Calu3 (cell line): ENCODE measurements around the gene ECPAS. TPM values are rescaled to one million over a fixed set of nuclear protein-coding genes. Genes with fewer than 3 reads are reported as not detected.

Source experiments
- Bru-seq: library from RNA; stranded (reverse); fragments of 400-500 nt; gene quantifications from one replicate; lab custom pipeline; 2021; lab: Mats Ljungman, UMichigan
- BruChase-seq, 2 experiments: library from RNA; stranded (reverse); fragments of 400-500 nt; gene quantifications; one replicate each; lab custom pipeline; 2021; lab: Mats Ljungman, UMichigan
- BruUV-seq: library from RNA; stranded (reverse); fragments of 400-500 nt; replicated peaks from 2 replicates; lab custom pipeline; 2021; lab: Mats Ljungman, UMichigan
- CTCF ChIA-PET: fragments of 300-600 bp; sonication (Branson Sonifier 250); formaldehyde crosslinking; loops from one replicate; lab custom pipeline; 2022; ENCODE audit warnings: antibody characterized with exemption; lab: Charles Lee
- DNase-seq: peaks from one replicate; pipeline ENCODE4 v3.0.0; 2022
- H3K27ac Mint-ChIP-seq: one replicate; pipeline ENCODE4 v1.8.0; 2022; ENCODE audit warnings: mixed read lengths; ENCODE audit not compliant: unreplicated experiment
- H3K27me3 Mint-ChIP-seq: one replicate; pipeline ENCODE4 v1.8.0; 2022; ENCODE audit warnings: mixed read lengths; ENCODE audit not compliant: unreplicated experiment
- H3K36me3 Mint-ChIP-seq: one replicate; pipeline ENCODE4 v1.8.0; 2022; ENCODE audit warnings: mild to moderate bottlenecking, moderate library complexity, mixed read lengths; ENCODE audit not compliant: insufficient read depth, unreplicated experiment
- H3K4me1 Mint-ChIP-seq: one replicate; pipeline ENCODE4 v1.8.0; 2022; ENCODE audit warnings: mild to moderate bottlenecking, low read depth, mixed read lengths; ENCODE audit not compliant: unreplicated experiment
- H3K4me3 Mint-ChIP-seq: one replicate; pipeline ENCODE4 v1.8.0; 2022; ENCODE audit warnings: mild to moderate bottlenecking, low read depth, moderate library complexity, mixed read lengths; ENCODE audit not compliant: unreplicated experiment
- H3K9me3 Mint-ChIP-seq: one replicate; pipeline ENCODE4 v1.8.0; 2022; ENCODE audit warnings: low read depth, mixed read lengths; ENCODE audit not compliant: unreplicated experiment
- CTCF ChIP-seq: fragments of 200-600 bp; IDR thresholded peaks from one replicate; pipeline ENCODE4 v1.8.0; 2022; ENCODE audit warnings: antibody characterized with exemption; ENCODE audit not compliant: unreplicated experiment
- intact Hi-C: fragments of 100-400 bp; cut with micrococcal nuclease; formaldehyde crosslinking; loops from one replicate; pipeline ENCODE4 v1.10.0; 2022; ENCODE audit not compliant: unreplicated experiment
- long read RNA-seq: library from polyadenylated mRNA; stranded (forward); transcript quantifications from one replicate; pipeline ENCODE4 v2.0.0, GENCODE V29; 2022
- total RNA-seq: library from RNA; stranded (reverse); gene quantifications from 2 replicates; pipeline ENCODE4 v1.2.3, GENCODE V29; 2022

ECPAS gene
- 47.8 and 57.8 TPM in 2 replicates for total RNA-seq
- Bru-seq, nascent RNA: percentile 87 among the genes with signal in this experiment
- BruChase-seq, experiment 1, labeled RNA remaining after a 6-hour chase: percentile 80 among the genes with signal in this experiment
- percentile 77 among the genes with signal in this experiment for BruChase-seq, experiment 2, labeled RNA remaining after a 2-hour chase
- long read RNA-seq, full-length matches to known transcripts: 9 of 29 reads
- long read RNA-seq, partial matches to known transcripts: 9 of 29 reads
- long read RNA-seq, other reads (novel, unspliced or antisense): 11 of 29 reads

GRCh38 chr9:111483858-111484571, at the start of gene ECPAS:
Gene ECPAS, minus strand, starts transcription at chr9:111484383. Its CDS starts 11,465 bp downstream, at chr9:111472918.
- peaks cover 30% of the 10 kb centered on the region for H3K36me3 Mint-ChIP-seq
- no peaks in the 10 kb centered on the region for H3K9me3 Mint-ChIP-seq
- H3K27ac Mint-ChIP-seq: peak within 1 kb of the TSS; percentile 50
- no peaks in the 10 kb centered on the region for H3K27me3 Mint-ChIP-seq
- BruUV-seq: no TSS peak
- CTCF ChIA-PET: interaction anchor here (0.6 kb wide), 1 partner anchor 13 kb away, joined by 3 read pairs; no protein-coding TSS in a partner anchor
- H3K4me1 Mint-ChIP-seq: peaks cover 10% of the 10 kb centered on the region
- TF ChIP-seq CTCF: no peak
- intact Hi-C loops: no loop called here
- H3K4me3 Mint-ChIP-seq: peak within 1 kb of the TSS; percentile 84
- DNase-seq: peak; percentile 71

- TF ChIP-seq CTCF: no peak
- H3K4me3 Mint-ChIP-seq: no peak overlapping the region
- intact Hi-C loops: no loop called here
- H3K4me1 Mint-ChIP-seq: no peaks in the 10 kb centered on the region
- DNase-seq: no peak
- H3K9me3 Mint-ChIP-seq: peaks cover 6% of the 10 kb centered on the region
- H3K36me3 Mint-ChIP-seq: no peaks in the 10 kb centered on the region
- no TSS peak for BruUV-seq
- no peaks in the 10 kb centered on the region for H3K27me3 Mint-ChIP-seq
- CTCF ChIA-PET: interaction anchor here (0.5 kb wide), 1 partner anchor 647 kb away, joined by 8 read pairs; no protein-coding TSS in a partner anchor
- H3K27ac Mint-ChIP-seq: no peak overlapping the region
These were observed 49.1 kb upstream of the ECPAS start for GRCh38 chr9:111533099-111533790.

- H3K27me3 Mint-ChIP-seq: peaks cover 1% of the 10 kb centered on the region
- no TSS peak for BruUV-seq
- DNase-seq: no peak
- no peak for TF ChIP-seq CTCF
- no peaks in the 10 kb centered on the region for H3K4me1 Mint-ChIP-seq
- H3K27ac Mint-ChIP-seq: no peak overlapping the region
- CTCF ChIA-PET: no interaction called here
- H3K4me3 Mint-ChIP-seq: no peak overlapping the region
- H3K36me3 Mint-ChIP-seq: no peaks in the 10 kb centered on the region
- H3K9me3 Mint-ChIP-seq: peaks cover 6% of the 10 kb centered on the region
- intact Hi-C loops: no loop called here
These were observed 47.5 kb upstream of the ECPAS start for GRCh38 chr9:111531716-111532115.

GRCh38 chr9:111529787-111530186, 45.6 kb upstream of the ECPAS start:
- BruUV-seq: no TSS peak
- CTCF ChIA-PET: interaction anchor here (0.5 to 0.6 kb wide), 2 partner anchors 76 to 443 kb away, joined by 3 to 4 read pairs; no protein-coding TSS in a partner anchor
- no peak for TF ChIP-seq CTCF
- DNase-seq: no peak
- H3K4me1 Mint-ChIP-seq: peaks cover 7% of the 10 kb centered on the region
- H3K36me3 Mint-ChIP-seq: no peaks in the 10 kb centered on the region
- H3K4me3 Mint-ChIP-seq: no peak overlapping the region
- H3K27ac Mint-ChIP-seq: no peak overlapping the region
- H3K27me3 Mint-ChIP-seq: peaks cover 20% of the 10 kb centered on the region
- H3K9me3 Mint-ChIP-seq: peaks cover 8% of the 10 kb centered on the region
- intact Hi-C loops: no loop called here
